NCI-H82 treated with DMSO at 0.1 percent for 48 hours (cell line): ENCODE results near the gene SLC35F3.
"Not testable (repeated sequence)": the region's sequence is repeated elsewhere in the genome, so short reads cannot be mapped to it uniquely, and the experiment has no call there.

Experiments used
- DNase-seq: peaks from one replicate; lab custom pipeline; 2025; ENCODE audit not compliant: unreplicated experiment; lab: John Stamatoyannopoulos, UW

Gene SLC35F3

GRCh38 chr1:234140388-234140787, 235.9 kb downstream of the SLC35F3 start:
- DNase-seq, result no peak

GRCh38 chr1:234141006-234141405, 236.5 kb downstream of the SLC35F3 start:
- DNase-seq, result no peak

- DNase-seq, result no peak
Observed at GRCh38 chr1:234143681-234144080, 239.2 kb downstream of the SLC35F3 start.

- DNase-seq, result no peak
Observed at GRCh38 chr1:234144901-234145300, 240.4 kb downstream of the SLC35F3 start.

GRCh38 chr1:234148350-234148749, 243.9 kb downstream of the SLC35F3 start:
- no peak for DNase-seq

GRCh38 chr1:234148816-234149215, 244.3 kb downstream of the SLC35F3 start:
- no peak for DNase-seq

GRCh38 chr1:234149217-234149616, 244.7 kb downstream of the SLC35F3 start:
- DNase-seq, result no peak

GRCh38 chr1:234150892-234151291, 246.4 kb downstream of the SLC35F3 start:
- DNase-seq, result no peak

- not testable (repeated sequence) for DNase-seq
Observed at GRCh38 chr1:234152344-234152743, 247.9 kb downstream of the SLC35F3 start.

GRCh38 chr1:234154320-234155251, 250.1 kb downstream of the SLC35F3 start:
- DNase-seq, result peak; percentile 81

GRCh38 chr1:234162661-234163060, 258.2 kb downstream of the SLC35F3 start:
- no peak for DNase-seq

GRCh38 chr1:234163267-234163919, 258.9 kb downstream of the SLC35F3 start:
- DNase-seq, result no peak

GRCh38 chr1:234164098-234164709, 259.7 kb downstream of the SLC35F3 start:
- DNase-seq, result no peak

GRCh38 chr1:234168061-234168724, 263.7 kb downstream of the SLC35F3 start:
- DNase-seq, result no peak

- DNase-seq, result no peak
Observed at GRCh38 chr1:234169161-234169849, 264.8 kb downstream of the SLC35F3 start.

GRCh38 chr1:234170067-234170466, 265.6 kb downstream of the SLC35F3 start:
- no peak for DNase-seq

- DNase-seq, result no peak
Observed at GRCh38 chr1:234170622-234171021, 266.1 kb downstream of the SLC35F3 start.

GRCh38 chr1:234173968-234174367, 269.5 kb downstream of the SLC35F3 start:
- no peak for DNase-seq

- no peak for DNase-seq
Observed at GRCh38 chr1:234175363-234175762, 270.9 kb downstream of the SLC35F3 start.

GRCh38 chr1:234176000-234176399, 271.5 kb downstream of the SLC35F3 start:
- no peak for DNase-seq

- DNase-seq, result not testable (repeated sequence)
Observed at GRCh38 chr1:234176847-234177246, 272.4 kb downstream of the SLC35F3 start.
